Measurements from ENCODE around the gene DST. TPM values are rescaled to one million over a fixed set of nuclear protein-coding genes. Genes with fewer than 3 reads are reported as not detected.

DST gene
- total and polyA plus RNA-seq, 2 donors (not counting 1 experiment from before 2014, with no cell fraction given): 1.5 to 1.9 TPM

DNA sequence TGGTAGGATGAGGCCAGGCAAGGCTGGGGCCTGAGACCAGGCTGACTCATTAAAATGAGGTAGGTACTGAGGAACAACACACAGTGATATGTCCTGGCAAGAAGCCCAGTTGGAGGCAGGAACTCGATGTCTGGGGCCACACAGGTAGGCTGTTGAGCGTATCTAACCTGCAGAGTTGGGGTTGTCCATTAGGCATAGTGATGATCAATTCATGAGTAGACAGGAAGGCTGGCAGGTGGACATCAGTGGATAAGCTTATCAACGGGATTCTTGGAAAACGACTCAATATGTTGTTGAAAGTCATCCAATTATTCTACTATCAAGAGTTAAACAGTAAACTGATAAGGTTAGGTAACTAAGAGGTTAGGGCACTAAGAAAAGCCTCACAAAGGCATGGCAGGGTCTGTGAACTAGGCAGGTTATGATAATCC, 202.1 kb downstream of the DST start:
- no peak overlapping the region for H3K4me2 ChIP-seq (replicated peaks; ENCODE audit: low read depth, low read length, poor library complexity, severe bottlenecking)
- H3K27me3 ChIP-seq (replicated peaks in 1 of 4; ENCODE audit: control extremely low read depth in 1 of 4, control insufficient read depth in 3 of 4, insufficient read depth in 4 of 4, low read length in 3 of 4): no peaks in the 10 kb centered on the region
- H3K4me3 Mint-ChIP-seq: no peak overlapping the region
- no peak for DNase-seq
- H3K9me3 ChIP-seq (ENCODE audit: control extremely low read depth in 1 of 3, control insufficient read depth in 2 of 3, insufficient read depth in 1 of 3, low read length in 2 of 3): no peaks in the 10 kb centered on the region
- no peaks in the 10 kb centered on the region for H3K4me1 Mint-ChIP-seq
- no peaks in the 10 kb centered on the region for H3K4me1 ChIP-seq (ENCODE audit: control insufficient read depth in 2 of 2, insufficient read depth in 2 of 2, low read length in 2 of 2)
- ChIA-PET CTCF (interaction anchor here (0.6 kb wide), 1 partner anchor 146 kb away, joined by 3 read pairs; no protein-coding TSS in a partner anchor), POLR2A (no interaction called here)
- no peak for ATAC-seq (ENCODE audit: low read depth)
- intact Hi-C loops (cut with micrococcal nuclease): no loop called here
- TF ChIP-seq, protein P1, sequence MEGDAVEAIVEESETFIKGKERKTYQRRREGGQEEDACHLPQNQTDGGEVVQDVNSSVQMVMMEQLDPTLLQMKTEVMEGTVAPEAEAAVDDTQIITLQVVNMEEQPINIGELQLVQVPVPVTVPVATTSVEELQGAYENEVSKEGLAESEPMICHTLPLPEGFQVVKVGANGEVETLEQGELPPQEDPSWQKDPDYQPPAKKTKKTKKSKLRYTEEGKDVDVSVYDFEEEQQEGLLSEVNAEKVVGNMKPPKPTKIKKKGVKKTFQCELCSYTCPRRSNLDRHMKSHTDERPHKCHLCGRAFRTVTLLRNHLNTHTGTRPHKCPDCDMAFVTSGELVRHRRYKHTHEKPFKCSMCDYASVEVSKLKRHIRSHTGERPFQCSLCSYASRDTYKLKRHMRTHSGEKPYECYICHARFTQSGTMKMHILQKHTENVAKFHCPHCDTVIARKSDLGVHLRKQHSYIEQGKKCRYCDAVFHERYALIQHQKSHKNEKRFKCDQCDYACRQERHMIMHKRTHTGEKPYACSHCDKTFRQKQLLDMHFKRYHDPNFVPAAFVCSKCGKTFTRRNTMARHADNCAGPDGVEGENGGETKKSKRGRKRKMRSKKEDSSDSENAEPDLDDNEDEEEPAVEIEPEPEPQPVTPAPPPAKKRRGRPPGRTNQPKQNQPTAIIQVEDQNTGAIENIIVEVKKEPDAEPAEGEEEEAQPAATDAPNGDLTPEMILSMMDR (IDR thresholded peaks at IDR 0.05): no peak
- no peak for TF ChIP-seq EZH2 (IDR thresholded peaks at IDR 0.05; ENCODE audit: borderline replicate concordance, insufficient read depth, low read depth, low read length, poor library complexity, severe bottlenecking)
- no peak overlapping the region for H3K9ac ChIP-seq (ENCODE audit: low read length)
- H4K20me1 ChIP-seq (ENCODE audit: control insufficient read depth, insufficient read depth, low read length, poor library complexity, severe bottlenecking): no peaks in the 10 kb centered on the region
- H3K9me3 Mint-ChIP-seq (ENCODE audit: insufficient read depth): no peaks in the 10 kb centered on the region
- no peak overlapping the region for H3K27ac ChIP-seq (ENCODE audit: low read length in 2 of 2)
- H2AFZ ChIP-seq (ENCODE audit: insufficient read depth, low read depth, low read length, poor library complexity, severe bottlenecking): no peak overlapping the region
- no peak overlapping the region for H3K27ac Mint-ChIP-seq
- H3K4me3 ChIP-seq (ENCODE audit: control extremely low read depth in 1 of 5, extremely low read depth in 1 of 5, insufficient read depth in 1 of 5, low read depth in 2 of 5, low read length in 4 of 5): no peak overlapping the region
- no peaks in the 10 kb centered on the region for H3K79me2 ChIP-seq (ENCODE audit: control insufficient read depth, insufficient read depth, low read length)
- WGBS (ENCODE audit: insufficient coverage): 80% methylated on average over 2 of the region's 4 CpGs
- H3K27me3 Mint-ChIP-seq: peaks cover 5% of the 10 kb centered on the region
- no peaks in the 10 kb centered on the region for H3K36me3 ChIP-seq (replicated peaks in 1 of 2; ENCODE audit: control extremely low read depth in 1 of 2, control insufficient read depth in 1 of 2, extremely low read depth in 1 of 2, insufficient read depth in 2 of 2, low read length in 1 of 2)

DNA sequence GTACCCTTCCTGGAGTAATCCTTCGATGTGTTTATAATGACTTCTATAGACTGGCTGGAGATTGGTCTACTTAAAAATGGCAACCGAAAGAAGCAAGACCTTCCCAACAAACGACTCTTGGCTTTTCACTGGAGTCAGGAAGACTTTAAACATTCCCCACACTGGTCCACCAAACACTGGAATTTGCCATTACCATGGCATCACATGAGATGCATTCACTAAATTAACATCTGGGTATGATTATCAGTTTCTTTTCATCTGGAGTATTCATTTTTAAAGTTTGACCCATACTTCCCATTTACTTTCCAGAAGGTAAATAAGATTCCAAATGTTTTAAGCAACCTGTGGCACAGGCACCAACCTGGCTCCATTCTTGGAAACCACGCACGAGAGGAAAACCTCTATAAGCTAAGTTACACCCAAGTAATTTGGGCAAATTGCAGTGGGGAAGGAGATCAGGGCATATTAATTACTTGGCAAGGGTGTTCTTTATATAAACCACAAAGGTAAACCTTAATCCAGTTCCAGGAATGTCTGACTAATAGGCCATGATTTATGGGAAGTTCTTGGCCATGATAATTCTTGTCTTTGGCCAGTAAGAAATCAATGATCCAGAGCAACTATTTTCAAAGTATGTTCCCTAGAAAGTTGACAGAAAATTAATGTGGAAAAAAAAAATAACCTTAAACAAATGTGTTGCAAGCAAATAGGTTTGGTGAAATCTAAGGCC, 205.4 kb downstream of the DST start:
- Histone ChIP-seq H3K4me3 (ENCODE audit: control extremely low read depth in 1 of 5, extremely low read depth in 1 of 5, insufficient read depth in 1 of 5, low read depth in 2 of 5, low read length in 4 of 5) (no peak overlapping the region), H3K4me1 (ENCODE audit: control insufficient read depth in 2 of 2, insufficient read depth in 2 of 2, low read length in 2 of 2) (no peaks in the 10 kb centered on the region), H3K9ac (ENCODE audit: low read length) (no peak overlapping the region), H3K27me3 (replicated peaks in 1 of 4; ENCODE audit: control extremely low read depth in 1 of 4, control insufficient read depth in 3 of 4, insufficient read depth in 4 of 4, low read length in 3 of 4) (no peaks in the 10 kb centered on the region), H3K27ac (ENCODE audit: low read length in 2 of 2) (no peak overlapping the region), H3K79me2 (ENCODE audit: control insufficient read depth, insufficient read depth, low read length) (no peaks in the 10 kb centered on the region), H3K4me2 (replicated peaks; ENCODE audit: low read depth, low read length, poor library complexity, severe bottlenecking) (no peak overlapping the region), H3K9me3 (ENCODE audit: control extremely low read depth in 1 of 3, control insufficient read depth in 2 of 3, insufficient read depth in 1 of 3, low read length in 2 of 3) (peaks cover 0 to 8% (median 0%) of the 10 kb centered on the region in 3 donors), H2AFZ (ENCODE audit: insufficient read depth, low read depth, low read length, poor library complexity, severe bottlenecking) (no peak overlapping the region), H3K36me3 (replicated peaks in 1 of 2; ENCODE audit: control extremely low read depth in 1 of 2, control insufficient read depth in 1 of 2, extremely low read depth in 1 of 2, insufficient read depth in 2 of 2, low read length in 1 of 2) (no peaks in the 10 kb centered on the region), H4K20me1 (ENCODE audit: control insufficient read depth, insufficient read depth, low read length, poor library complexity, severe bottlenecking) (no peaks in the 10 kb centered on the region)
- no peak overlapping the region for H3K4me3 Mint-ChIP-seq
- H3K9me3 Mint-ChIP-seq (ENCODE audit: insufficient read depth): no peaks in the 10 kb centered on the region
- no peak overlapping the region for H3K27ac Mint-ChIP-seq
- no peak for DNase-seq
- H3K27me3 Mint-ChIP-seq: peaks cover 5% of the 10 kb centered on the region
- intact Hi-C loops (cut with micrococcal nuclease): no loop called here
- ChIA-PET POLR2A (no interaction called here), CTCF (no interaction called here)
- WGBS (ENCODE audit: insufficient coverage): no CpG with 5 or more reads among the region's 5 CpGs
- TF ChIP-seq, protein P1 (IDR thresholded peaks at IDR 0.05): no peak
- no peak for TF ChIP-seq EZH2 (IDR thresholded peaks at IDR 0.05; ENCODE audit: borderline replicate concordance, insufficient read depth, low read depth, low read length, poor library complexity, severe bottlenecking)
- ATAC-seq (ENCODE audit: low read depth): no peak
- no peaks in the 10 kb centered on the region for H3K4me1 Mint-ChIP-seq

Data from B cell (primary cell).